RPMI7951 (cell line): ENCODE results near the gene TMUB1. TPM values are rescaled to one million over a fixed set of nuclear protein-coding genes. Genes with fewer than 3 reads are reported as not detected.

Experiments
- DNase-seq: peaks from one replicate; pipeline ENCODE4 v3.0.0-alpha.2; 2012; ENCODE audit warnings: low read depth
- total RNA-seq: library from RNA; depleted of rRNA; stranded (reverse); fragments of >200 nt; shearing (Covaris generic); gene quantifications from 2 replicates; pipeline ENCODE4 v1.2.3, GENCODE V29; 2014; rRNA removed

The TMUB1 gene
- 31.8 and 36.6 TPM in 2 replicates for total RNA-seq

- DNase-seq = peak; percentile 65
These were observed at the start of gene TMUB1 for GRCh38 chr7:151083071-151083823. TSS of gene TMUB1 (minus strand) at chr7:151083493. CDS start at chr7:151082563, 930 bp downstream.

GRCh38 chr7:151132461-151133205 lies 49.3 kb upstream of the TMUB1 start:
- DNase-seq = no peak

DNA sequence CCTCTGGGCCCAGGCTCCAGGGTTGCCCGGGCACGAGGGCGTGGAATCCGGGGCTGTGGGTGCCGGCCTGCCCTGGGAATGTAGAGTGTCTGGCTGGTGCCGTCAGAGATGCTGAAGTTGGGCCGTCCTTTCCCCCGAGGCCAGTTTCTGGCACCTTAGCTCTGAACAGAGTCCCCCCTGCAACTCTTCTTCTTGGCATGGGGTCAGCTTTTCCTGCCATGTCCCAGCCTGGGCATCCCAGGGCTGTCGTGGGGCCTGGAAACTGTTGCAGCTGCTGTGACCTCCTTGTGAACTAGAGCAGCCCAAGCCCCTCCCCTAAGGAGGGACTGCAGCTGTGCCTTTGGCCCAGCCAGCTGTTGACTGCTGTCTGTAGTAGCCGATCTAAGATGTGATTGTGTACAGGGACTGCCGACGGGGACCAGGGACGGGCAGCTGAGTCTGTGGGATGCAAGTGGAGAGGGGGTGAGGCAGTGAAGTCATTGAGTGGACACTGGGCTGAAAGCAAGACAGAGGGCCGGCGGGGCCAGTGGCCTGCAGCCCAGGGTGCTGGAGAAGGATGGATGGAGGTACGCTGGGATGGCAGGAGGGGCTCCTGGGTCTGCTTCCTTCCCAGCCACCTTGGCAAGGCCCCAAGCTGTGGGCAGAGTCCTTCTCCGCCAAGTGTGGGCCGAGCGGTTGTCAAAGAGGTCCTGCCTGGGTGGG lies 48.5 kb upstream of the TMUB1 start:
- no peak for DNase-seq

- no peak for DNase-seq
These were observed 47.9 kb upstream of the TMUB1 start for GRCh38 chr7:151131224-151131591.

DNA sequence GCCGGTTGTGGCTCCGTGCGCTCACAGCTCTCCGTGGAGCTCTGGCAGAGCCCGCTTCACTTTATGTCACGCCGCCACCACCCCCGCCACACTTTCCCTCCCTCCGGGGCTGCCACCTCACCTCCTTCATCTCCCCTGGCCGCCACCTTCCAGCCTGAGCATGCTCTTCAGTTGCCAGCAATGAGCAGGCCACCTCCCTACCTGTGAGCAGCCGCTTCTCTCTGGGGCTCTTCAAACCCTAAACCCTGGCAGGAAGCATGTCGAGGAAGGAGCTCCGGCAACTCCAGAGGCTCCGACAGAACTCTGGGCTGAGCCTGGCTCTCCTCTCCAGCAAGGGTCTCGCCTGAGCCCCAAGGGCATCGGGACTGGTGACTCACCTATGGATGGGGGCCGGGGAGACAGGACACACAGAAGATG lies 47.5 kb upstream of the TMUB1 start:
- DNase-seq = no peak

GRCh38 chr7:151129960-151130591 lies 46.8 kb upstream of the TMUB1 start:
- no peak for DNase-seq

GRCh38 chr7:151129117-151129959 lies 46.0 kb upstream of the TMUB1 start:
- DNase-seq = no peak

- no peak for DNase-seq
These were observed 45.4 kb upstream of the TMUB1 start for GRCh38 chr7:151128716-151129115.

DNA sequence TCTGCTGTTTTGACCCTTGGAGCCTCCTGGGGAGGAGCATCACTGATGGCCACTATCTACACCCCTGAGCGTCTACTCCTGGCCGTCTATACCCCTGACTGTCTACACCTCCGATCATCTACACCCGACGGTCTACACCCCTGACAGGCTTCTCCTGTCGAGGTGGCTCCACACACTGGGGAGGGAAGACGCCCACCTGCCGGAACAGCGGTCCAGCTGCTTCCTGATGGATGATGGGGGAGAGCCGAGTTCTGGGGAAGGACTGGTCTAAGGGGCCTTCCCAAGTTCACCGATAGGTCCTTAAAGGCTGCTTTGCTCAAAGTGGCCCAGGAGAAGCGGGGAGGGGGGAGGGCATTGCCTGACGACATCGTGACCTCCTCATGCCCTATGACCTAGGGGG lies 44.9 kb upstream of the TMUB1 start:
- DNase-seq = no peak

DNA sequence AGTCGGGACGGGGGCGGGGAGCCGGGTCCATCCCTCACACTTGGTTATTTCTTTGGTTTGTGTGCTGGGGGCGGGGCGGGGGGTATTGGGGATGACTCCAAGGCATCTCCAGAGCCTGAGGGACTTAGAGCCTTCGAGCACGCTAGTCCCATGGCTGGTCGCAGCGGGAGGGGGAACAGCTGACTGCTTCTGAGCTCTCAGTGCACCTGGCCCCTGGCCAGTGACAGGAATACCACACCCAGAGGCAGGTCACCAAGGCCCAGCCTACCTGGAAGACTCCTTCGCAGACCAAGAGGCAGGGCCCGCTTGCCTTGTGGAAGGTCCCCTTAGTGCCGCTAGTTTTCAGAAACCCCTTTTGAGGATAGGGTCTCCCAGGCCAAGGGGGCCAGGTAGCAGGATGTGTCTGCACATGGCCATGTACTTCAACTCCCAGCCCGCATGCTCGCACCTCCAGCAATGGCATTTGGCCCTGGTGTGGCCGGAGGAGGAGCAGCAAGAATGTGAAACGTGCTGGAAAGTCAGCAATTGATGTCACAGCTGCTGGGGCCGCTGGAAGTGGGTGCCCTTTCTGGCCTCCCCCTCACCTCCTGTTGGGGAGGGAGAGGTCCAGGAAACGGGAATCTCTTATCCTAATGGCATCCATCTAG lies 43.3 kb upstream of the TMUB1 start:
- no peak for DNase-seq

DNA sequence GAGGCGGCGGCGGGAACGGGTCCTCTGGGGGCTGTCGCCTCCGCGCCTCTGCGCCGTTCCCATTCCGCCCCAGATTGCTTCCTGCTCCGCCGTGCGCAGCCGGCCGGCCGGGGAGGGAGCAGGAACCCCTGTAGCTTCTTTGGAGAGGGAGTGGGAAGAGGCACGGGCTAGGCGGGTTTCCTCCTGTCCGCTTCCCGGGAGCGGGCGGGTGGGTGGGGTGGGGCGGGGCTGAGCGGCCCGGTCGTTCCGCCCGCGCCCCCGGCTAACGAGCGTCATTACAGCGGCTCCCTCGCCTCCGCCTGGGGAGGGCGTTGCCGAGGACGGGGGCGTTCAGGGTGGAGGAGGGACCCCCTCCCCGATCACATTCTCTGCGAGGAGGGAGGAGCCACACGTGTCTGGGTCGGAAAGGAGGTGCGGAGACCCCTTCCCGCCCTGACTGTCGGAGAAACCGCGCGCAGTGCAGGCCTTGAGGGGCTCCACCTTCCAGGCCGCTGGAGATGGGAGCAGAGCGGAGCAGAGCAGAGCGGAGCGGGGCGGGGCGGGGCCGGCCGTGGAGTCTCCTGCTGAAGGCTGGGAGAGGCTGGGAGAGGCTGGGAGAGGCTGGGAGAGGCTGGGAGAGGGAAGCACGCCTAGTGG lies 42.7 kb upstream of the TMUB1 start:
- no peak for DNase-seq

- DNase-seq = no peak
These were observed 42.2 kb upstream of the TMUB1 start for GRCh38 chr7:151125470-151125845.

GRCh38 chr7:151124899-151125399 lies 41.7 kb upstream of the TMUB1 start:
- no peak for DNase-seq

DNA sequence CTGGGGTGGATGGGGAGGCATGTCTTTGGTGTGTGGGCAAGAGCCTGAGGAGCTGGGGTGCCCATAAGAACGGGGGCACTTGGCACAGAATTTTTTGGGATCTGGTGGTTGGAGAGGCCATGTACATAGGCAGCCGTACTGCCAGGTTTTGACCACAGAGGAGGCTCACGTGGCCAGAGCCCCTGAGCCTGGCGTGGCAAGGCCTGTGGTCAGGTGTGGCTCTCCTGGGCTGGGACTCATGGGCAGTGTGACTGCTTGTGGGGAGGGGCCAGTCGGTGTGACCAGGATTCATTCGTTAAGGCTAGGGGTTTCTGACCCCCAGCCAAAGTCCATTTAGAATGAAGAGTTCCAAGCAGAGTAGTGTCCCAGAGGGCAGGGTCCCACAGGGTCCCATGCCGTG lies 41.2 kb upstream of the TMUB1 start:
- DNase-seq = no peak

- DNase-seq = peak; percentile 69
These were observed 40.6 kb upstream of the TMUB1 start for GRCh38 chr7:151123822-151124464.

DNA sequence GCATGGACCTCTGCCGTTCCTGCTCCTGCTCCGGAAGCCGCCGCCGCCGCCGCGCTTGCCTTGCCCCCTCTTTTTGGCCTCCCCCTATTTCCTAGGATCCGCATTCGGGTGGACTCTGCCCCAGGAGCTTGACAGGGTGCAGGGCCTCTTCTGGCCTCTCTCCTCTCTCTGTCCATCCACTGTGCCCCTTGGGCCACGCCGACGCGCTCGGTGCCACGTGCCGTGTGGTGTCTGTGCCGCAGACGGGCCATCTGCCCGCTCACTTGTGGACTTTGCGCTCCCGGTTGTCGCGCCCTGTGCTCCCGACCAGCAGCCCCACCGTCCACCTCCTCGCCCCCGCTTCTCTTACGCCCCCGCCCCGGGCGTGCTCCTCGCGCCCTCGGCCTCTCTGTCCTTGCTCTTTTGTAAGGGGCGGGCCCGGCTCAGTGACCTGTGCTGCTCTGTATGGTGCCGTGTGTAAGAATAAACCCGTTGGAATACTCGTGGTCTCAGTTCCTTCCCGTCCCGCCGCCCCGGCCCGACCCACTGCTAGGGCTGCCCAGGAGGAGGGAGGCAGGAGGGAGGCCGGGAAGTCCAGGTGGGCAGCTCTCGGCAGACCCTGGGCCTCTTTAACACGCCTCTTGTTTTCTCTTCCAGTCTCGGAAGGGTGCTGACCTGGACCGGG lies 40.0 kb upstream of the TMUB1 start:
- no peak for DNase-seq

- DNase-seq = no peak
These were observed 39.5 kb upstream of the TMUB1 start for GRCh38 chr7:151122796-151123157.

- no peak for DNase-seq
These were observed 39.0 kb upstream of the TMUB1 start for GRCh38 chr7:151122276-151122675.
